KBM-7 (cell line): ENCODE measurements around the gene GZMM.

ENCODE experiments used
- DNase-seq: peaks from one replicate; pipeline ENCODE4 v3.0.0-alpha.2; 2015
- in situ Hi-C: fragments of 300-500 bp; cut with MboI; formaldehyde crosslinking; loops from 2 replicates; pipeline ENCODE4 v1.14.3; 2020; ENCODE audit warnings: low sequenced_read_pairs, low pct_unique_long_range_greater_than_20kb, mixed read lengths

Gene GZMM

GRCh38 chr19:555474-555808, 11.6 kb downstream of the GZMM start:
- in situ Hi-C loops = no loop called here
- DNase-seq = no peak

DNA sequence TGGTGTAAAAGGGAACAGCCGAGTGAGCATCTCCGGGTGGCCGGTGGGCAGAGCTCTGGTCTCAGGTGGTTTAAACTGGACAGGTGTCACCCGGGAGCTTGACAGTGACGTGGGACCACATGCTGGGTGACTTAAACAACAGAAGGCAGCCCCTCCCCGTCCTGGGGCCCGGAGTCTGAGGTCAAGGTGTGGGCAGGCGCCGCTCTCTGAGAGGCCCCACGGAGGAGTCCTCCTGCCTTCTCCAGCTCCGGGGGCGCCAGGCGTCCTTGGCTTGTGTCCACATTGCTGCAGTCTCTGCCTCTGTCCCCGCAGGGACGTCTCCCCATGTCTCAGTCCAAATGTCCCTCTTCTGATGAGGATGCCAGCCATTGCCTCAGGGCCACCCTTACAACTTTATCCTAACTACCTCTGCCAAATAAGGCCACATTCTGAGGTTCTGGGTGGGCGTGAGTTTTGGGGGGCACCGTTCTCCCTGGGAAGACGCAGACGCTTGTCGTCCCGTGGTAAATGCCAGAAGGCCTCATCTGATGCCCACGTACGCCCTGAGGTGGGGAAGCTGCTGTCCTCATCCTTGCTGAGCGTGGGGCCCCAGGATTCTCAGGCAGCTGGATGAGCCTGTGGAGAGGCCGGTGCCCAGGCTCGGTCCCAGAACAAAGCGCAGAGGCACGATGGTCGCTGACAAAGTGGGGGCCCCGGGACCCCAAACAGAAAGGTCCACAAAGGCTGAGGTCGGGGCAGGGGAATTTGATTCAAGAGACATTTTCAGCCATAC, 12.9 kb downstream of the GZMM start:
- no peak for DNase-seq
- in situ Hi-C loops = no loop called here

DNA sequence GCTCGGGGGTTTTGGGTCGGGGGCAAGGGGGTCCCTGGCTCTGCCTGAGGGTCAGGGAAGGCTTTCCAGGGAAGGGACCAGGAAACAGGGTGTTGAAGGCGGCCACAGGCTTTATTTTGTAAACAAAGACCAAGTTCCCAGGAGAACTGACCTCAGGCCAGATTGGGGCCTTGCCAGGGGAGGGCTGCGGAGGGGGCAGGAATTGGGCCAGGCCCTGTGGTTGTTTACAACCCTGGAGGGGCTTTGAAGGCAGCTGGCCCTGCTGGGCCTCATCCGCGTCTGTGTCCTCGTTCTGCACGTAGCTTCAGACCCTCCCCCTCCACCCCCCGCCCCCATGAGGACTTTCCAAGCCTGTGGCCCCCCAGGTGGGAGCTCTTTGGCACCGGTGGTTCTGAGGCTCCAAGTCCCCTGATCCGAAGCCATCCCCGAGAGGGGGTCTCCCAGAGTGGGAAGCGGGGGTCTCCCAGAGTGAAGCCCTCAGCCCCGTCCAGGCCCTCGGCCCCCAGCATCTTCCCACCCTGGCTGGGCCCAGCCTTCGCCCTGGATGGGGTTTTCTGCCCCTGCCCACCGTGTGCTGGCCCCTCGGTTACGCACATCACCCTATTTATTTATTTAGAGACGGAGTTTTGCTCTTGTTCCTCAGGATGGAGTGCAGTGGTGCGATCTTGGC, 15.1 kb downstream of the GZMM start:
- DNase-seq = no peak
- in situ Hi-C loops = no loop called here

GRCh38 chr19:560121-560520, 16.3 kb downstream of the GZMM start:
- in situ Hi-C loops = no loop called here
- no peak for DNase-seq

DNA sequence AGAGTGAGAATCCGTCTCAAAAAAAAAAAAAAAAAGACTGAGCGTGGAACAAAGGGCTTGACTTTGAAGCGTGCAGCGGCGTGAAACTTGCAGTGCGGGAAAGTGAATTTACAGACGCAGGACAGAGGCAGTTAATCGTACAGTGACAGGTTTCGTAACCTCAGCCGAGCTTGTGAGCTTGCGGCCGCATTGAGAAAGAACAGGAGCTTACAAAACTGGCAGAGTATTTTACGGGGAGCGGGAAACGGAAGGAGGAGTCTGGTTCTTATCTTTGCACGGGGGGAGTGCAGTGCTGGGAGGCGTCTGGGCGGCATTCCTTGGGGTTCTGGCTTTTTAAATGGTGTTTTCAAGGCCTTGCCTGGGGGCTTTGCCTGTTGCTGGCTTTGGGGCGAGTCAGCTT, 22.6 kb downstream of the GZMM start:
- in situ Hi-C loops = no loop called here
- peak; percentile 44 for DNase-seq

DNA sequence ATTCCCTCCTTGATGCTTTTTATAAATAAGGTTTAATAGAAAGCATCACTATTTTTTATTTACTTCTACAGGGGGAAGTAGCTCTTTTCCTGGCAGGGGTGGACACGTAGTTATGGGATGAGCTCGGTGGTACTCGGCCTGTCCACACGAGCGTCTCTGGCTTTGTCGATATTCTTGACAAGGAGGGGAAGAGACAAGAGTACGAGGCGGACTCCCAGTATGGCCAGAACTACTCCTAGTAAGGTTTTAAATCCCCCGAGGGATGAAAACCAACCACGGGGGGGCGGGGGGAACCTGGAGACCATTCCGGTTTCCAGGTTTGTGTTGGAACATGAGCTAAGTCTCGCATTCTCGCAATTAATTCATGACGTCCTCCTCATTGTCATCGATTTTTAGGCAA, 23.0 kb downstream of the GZMM start:
- no peak for DNase-seq
- in situ Hi-C loops = no loop called here

- in situ Hi-C loops = no loop called here
- no peak for DNase-seq
Observed at GRCh38 chr19:567296-567900, 23.5 kb downstream of the GZMM start.

DNA sequence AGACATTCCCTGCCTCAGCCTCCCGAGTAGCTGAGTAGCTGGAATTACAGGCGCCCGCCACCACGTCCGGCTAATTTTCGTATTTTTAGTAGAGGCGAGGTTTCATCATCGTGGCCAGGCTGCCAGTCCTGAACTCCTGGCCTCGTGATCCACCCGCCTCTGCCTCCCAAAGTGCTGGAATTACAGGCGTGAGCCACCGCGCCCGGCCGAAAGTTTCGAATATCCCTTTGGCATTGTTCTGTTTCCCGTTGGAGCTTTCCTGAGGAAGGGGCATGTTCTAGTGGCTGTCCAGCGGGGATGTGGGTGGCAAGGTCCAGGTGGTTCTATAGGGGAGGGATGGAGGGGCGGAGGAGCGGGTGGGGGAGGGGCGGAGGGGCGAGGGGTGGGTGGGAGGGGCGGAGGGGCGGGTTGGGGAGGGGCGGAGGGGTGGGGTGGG, 26.4 kb downstream of the GZMM start:
- DNase-seq = no peak
- in situ Hi-C loops = no loop called here

GRCh38 chr19:570937-571565, 27.2 kb downstream of the GZMM start:
- in situ Hi-C loops = no loop called here
- peak; percentile 81 for DNase-seq

DNA sequence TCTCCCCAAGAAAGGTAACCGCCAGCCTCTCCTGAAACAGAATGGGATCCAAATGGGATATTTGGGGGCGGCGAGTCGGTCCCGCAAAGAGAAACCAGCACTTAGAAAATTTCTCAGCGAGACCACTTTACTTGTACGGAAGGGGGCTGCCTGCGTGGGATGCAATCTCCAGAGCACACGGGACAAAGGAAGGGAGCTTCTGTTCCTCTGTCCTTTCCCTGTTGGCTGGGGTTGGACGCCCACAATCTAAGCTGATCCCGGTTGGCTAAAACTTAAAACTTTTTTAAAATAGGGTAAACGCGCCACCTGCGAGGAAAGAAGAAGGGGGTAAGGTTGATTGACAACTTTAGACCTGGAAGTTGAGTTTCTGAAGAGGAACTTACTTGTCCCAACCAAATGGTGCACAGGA, 27.7 kb downstream of the GZMM start:
- in situ Hi-C loops = no loop called here
- peak; percentile 73 for DNase-seq

GRCh38 chr19:572140-572742, 28.4 kb downstream of the GZMM start, which contains the start of gene BSG:
Gene BSG, plus strand, starts transcription at chr19:572596. Its CDS starts 39 bp downstream, at chr19:572635.
- peak; percentile 98 for DNase-seq
- in situ Hi-C loops = no loop called here

DNA sequence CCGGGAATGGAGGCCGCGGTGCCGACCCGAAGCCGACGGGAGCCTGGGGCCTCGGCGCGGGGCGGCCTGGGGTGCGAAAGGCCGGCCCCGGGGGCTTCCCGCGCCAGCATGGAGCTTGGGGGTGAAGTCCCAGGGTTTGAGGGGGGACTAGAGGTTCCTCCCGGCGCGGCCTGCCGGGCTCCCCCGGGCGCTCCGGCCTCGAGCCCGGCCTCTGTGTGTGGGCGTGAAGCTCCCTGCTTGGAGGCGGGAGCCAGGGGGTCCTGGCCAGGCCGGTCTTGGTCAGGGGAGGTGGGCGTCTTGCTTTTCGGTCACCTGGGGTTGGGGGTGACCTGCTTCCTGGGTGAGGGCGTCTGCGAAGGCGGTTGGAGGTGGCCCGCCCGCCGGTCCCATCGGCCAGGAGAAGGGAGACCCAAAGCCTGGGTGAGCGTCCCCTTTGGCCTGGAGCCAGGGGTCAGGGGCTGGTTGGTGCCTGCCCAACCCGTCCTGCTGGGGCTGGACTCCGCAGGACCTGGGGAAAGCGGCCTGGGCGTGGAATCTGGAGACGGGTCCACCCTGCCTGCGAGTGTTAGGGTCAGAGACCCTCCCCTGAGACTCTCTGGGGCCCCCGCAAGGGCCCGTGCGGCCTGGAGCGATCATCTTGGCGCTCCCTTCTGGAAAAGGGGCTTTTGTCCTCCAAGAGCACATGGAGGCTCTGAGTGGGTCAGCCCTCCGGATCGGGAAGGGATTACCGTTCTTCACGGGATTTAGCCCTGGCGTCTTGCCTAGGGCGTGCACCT, 29.1 kb downstream of the GZMM start:
- in situ Hi-C loops = no loop called here
- peak; percentile 37 for DNase-seq

DNA sequence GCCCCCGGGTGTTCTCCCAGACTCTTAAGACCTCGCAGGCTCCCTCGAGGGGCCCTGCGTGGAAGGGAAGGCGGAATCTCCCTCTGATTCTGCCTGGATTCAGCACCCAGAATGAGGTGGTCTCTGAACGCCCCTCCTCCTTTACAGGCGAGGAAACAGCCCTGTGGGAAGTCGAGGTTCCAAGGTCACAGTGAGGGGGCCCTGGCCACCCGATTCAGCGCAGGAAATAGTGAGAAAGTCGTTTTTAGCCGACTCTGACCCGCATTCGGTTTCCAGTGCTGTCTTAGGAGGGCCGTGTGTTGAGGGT, 29.6 kb downstream of the GZMM start:
- in situ Hi-C loops = no loop called here

GRCh38 chr19:574658-575526, 31.0 kb downstream of the GZMM start:
- in situ Hi-C loops = no loop called here
- peak; percentile 58 for DNase-seq

More for the DNA sequence above, 29.6 kb downstream of the GZMM start:
- no peak for DNase-seq

- no peak for DNase-seq
- in situ Hi-C loops = no loop called here
Observed at GRCh38 chr19:575527-576506, 32.0 kb downstream of the GZMM start.

DNA sequence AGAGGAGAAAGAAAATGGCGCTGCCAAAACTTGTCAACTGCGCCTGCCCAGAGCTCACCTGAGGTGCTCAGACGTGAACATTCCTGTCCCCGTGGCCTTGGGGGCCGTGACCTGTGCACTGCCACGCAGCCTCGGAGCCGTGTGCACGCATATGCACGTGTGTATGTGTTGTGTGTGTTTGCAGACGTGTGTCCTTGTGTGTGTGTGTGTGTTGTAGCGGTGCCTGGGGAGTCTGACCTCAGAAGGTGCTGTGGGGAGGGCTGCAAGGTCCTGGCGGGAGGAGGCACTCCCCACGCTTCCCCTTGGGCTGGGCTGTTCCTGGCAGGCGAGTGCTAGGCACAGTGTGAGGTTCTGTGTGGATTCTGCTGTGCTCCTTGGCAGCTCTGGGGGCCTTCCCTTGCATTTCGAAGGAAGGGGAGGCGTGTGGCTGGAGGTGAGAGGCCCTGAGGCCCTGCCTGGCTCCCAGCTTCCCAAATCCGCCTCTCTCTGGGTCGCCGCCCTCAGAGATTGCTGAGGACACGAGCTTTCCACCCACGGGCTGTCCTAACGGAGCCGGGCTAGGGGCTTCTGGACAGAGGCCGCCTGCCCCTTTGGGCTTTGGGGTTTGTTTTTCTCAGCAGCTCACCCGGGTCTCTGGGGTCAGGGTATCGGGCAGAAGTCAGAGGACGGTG, 33.0 kb downstream of the GZMM start:
- DNase-seq = no peak
- in situ Hi-C loops = no loop called here
